Liver (tissue), 9 donors: ENCODE measurements around the gene CDH16. TPM values are rescaled to one million over a fixed set of nuclear protein-coding genes. Genes with fewer than 3 reads are reported as not detected.

Experiments
- DNase-seq: peaks from one replicate; pipeline ENCODE4 v3.0.0-alpha.2; 2017; ENCODE audit warnings: low spot score
- H3K27ac ChIP-seq, 2 donors: one replicate each; pipeline ENCODE4 v1.7.0; 2013; ENCODE audit warnings: inconsistent platforms in 2 of 2, low read length in 2 of 2, control low read depth in 1 of 2, low read depth in 1 of 2, mild to moderate bottlenecking in 1 of 2
- H3K27me3 ChIP-seq, 4 donors: one replicate each; pipeline versions ENCODE4 v1.6.1 to v1.7.0; 2013; ENCODE audit warnings: low read length in 3 of 4, inconsistent platforms in 1 of 4, mild to moderate bottlenecking in 1 of 4, moderate library complexity in 1 of 4; ENCODE audit not compliant: control insufficient read depth in 4 of 4, insufficient read depth in 4 of 4
- H3K36me3 ChIP-seq, 4 donors: one replicate each; pipeline versions ENCODE4 v1.6.1 to v1.7.0; 2013; ENCODE audit warnings: low read length in 3 of 4, mild to moderate bottlenecking in 3 of 4, low read depth in 1 of 4, moderate library complexity in 1 of 4; ENCODE audit not compliant: control insufficient read depth in 4 of 4, insufficient read depth in 3 of 4
- H3K4me1 ChIP-seq, 4 donors: one replicate each; pipeline versions ENCODE4 v1.6.1 to v1.7.0; 2013; ENCODE audit warnings: low read length in 3 of 4, mild to moderate bottlenecking in 3 of 4, moderate library complexity in 1 of 4; ENCODE audit not compliant: control insufficient read depth in 4 of 4, insufficient read depth in 4 of 4
- H3K4me3 ChIP-seq, 3 donors: one replicate each; pipeline versions ENCODE4 v1.6.1 to v1.7.0; 2013; ENCODE audit warnings: low read length in 3 of 3, control low read depth in 1 of 3, low read depth in 1 of 3, mild to moderate bottlenecking in 1 of 3
- H3K9ac ChIP-seq, 2 donors: one replicate each; pipeline ENCODE4 v1.7.0; 2013; ENCODE audit warnings: low read length in 2 of 2, mild to moderate bottlenecking in 2 of 2, moderate library complexity in 2 of 2, control low read depth in 1 of 2, low read depth in 1 of 2
- H3K9me3 ChIP-seq, 4 donors: one replicate each; pipeline versions ENCODE4 v1.6.1 to v1.7.0; 2013; ENCODE audit warnings: low read length in 3 of 4; ENCODE audit not compliant: control insufficient read depth in 4 of 4
- FOXA2 ChIP-seq: IDR thresholded peaks from 2 replicates; pipeline ENCODE4 v1.6.1; 2016; ENCODE audit warnings: antibody characterized with exemption
- GABPA ChIP-seq, 2 donors: IDR thresholded peaks in 1 of 2; conservative IDR thresholded peaks in 1 of 2; 2 replicates each; pipeline ENCODE4 v1.6.1; 2016; ENCODE audit warnings: antibody characterized with exemption in 2 of 2, mild to moderate bottlenecking in 1 of 2, moderate library complexity in 1 of 2
- HNF4A ChIP-seq, 2 donors: conservative IDR thresholded peaks; 2 replicates each; pipeline ENCODE4 v1.6.1; 2016; ENCODE audit warnings: antibody characterized with exemption in 2 of 2, mild to moderate bottlenecking in 2 of 2
- JUND ChIP-seq, 2 donors: IDR thresholded peaks; 2 replicates each; pipeline ENCODE4 v1.6.1; 2016; ENCODE audit warnings: antibody characterized with exemption in 2 of 2
- NR2F2 ChIP-seq: IDR thresholded peaks from 2 replicates; pipeline ENCODE4 v1.6.1; 2016; ENCODE audit warnings: antibody characterized with exemption
- RAD21 ChIP-seq, 2 donors: IDR thresholded peaks; 2 replicates each; pipeline ENCODE4 v1.6.1; 2016; ENCODE audit warnings: antibody characterized with exemption in 2 of 2, mild to moderate bottlenecking in 2 of 2
- RXRA ChIP-seq, 2 donors: IDR thresholded peaks; 2 replicates each; pipeline ENCODE4 v1.6.1; 2017 to 2018; ENCODE audit warnings: antibody characterized with exemption in 2 of 2, mild to moderate bottlenecking in 1 of 2
- TAF1 ChIP-seq: conservative IDR thresholded peaks from 2 replicates; pipeline ENCODE4 v1.6.1; 2016; ENCODE audit warnings: antibody characterized with exemption, mild to moderate bottlenecking
- YY1 ChIP-seq: IDR thresholded peaks from 2 replicates; pipeline ENCODE4 v1.6.1; 2016; ENCODE audit warnings: antibody characterized with exemption, mild to moderate bottlenecking
- WGBS: extraction: QIAGEN DNeasy Blood & Tissue Kit; methylation state at CpG from one replicate; pipeline ENCODE4 v1.1.7; 2013; 5-methylcytosine and 5-hydroxymethylcytosine counted together
- polyA plus RNA-seq, 2 donors: library from polyadenylated mRNA; stranded (reverse) in 1 of 2; unstranded in 1 of 2; fragments of 200-250 nt in 1 of 2; fragments of >200 nt in 1 of 2; fragmentation: Nextera tagmentation in 1 of 2; extraction: Ambion mirVana in 1 of 2; gene quantifications; one replicate each; pipeline versions ENCODE4 v1.2.1 to v1.2.3, GENCODE V29; 2013 to 2015
- total RNA-seq, 2 donors: library from RNA; depleted of rRNA; stranded (reverse); fragments of >200 nt; gene quantifications; one replicate each; pipeline ENCODE4 v1.2.3, GENCODE V29; 2014
- TF ChIP-seq, protein P1 (sequence below): IDR thresholded peaks from 2 replicates; pipeline ENCODE4 v1.6.1; 2016; ENCODE audit warnings: antibody characterized with exemption
- TF ChIP-seq, protein P2 (sequence below): IDR thresholded peaks from 2 replicates; pipeline ENCODE4 v1.6.1; 2016; ENCODE audit warnings: antibody characterized with exemption
- TF ChIP-seq, protein P3 (sequence below): IDR thresholded peaks from 2 replicates; pipeline ENCODE4 v1.6.1; 2016; ENCODE audit warnings: antibody characterized with exemption, mild to moderate bottlenecking
- TF ChIP-seq, protein P4 (sequence below): IDR thresholded peaks from 2 replicates; pipeline ENCODE4 v1.6.1; 2016; ENCODE audit warnings: antibody characterized with exemption
- donor health status: healthy.
- donor health status: healthy.
- donor health status: healthy.
- donor health status: healthy.
- donor health status: healthy.

The CDH16 gene
- total and polyA plus RNA-seq, 4 donors = 0.56 TPM; not detected in 3

DNA sequence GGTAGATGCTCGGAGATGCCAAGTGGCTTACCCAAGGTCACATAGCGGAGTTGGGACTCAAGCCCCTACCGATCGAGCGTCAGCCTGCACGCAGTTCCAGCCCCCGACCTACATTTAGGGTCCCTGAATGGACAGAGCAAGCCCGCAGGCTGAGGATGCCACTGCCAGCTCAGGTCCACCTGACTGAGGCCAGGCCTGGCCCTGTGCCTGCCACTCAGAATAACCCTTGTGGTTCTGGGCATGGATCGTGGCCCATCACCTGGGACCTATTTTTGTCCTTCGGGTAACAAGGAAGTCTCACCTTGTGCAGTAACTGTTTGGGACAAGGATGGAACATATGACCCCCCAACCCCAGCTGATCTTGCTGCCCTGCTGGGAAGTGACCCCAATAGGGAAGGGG is 17.1 kb downstream of the CDH16 start:
- H3K27ac ChIP-seq = no peak overlapping the region
- H3K9ac ChIP-seq = no peak overlapping the region
- no peaks in the 10 kb centered on the region for H3K27me3 ChIP-seq
- no peak for TF ChIP-seq HNF4A (conservative IDR thresholded peaks at IDR 0.05)
- TF ChIP-seq NR2F2 = no peak
- no peak for TF ChIP-seq GABPA (IDR thresholded peaks at IDR 0.05 in 1 of 2, conservative IDR thresholded peaks at IDR 0.05 in 1 of 2)
- TF ChIP-seq YY1 = no peak
- TF ChIP-seq RAD21 (IDR thresholded peaks at IDR 0.05) = no peak
- no peak for TF ChIP-seq FOXA2
- TF ChIP-seq, protein P1, sequence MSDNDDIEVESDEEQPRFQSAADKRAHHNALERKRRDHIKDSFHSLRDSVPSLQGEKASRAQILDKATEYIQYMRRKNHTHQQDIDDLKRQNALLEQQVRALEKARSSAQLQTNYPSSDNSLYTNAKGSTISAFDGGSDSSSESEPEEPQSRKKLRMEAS = no peak
- TF ChIP-seq RXRA (IDR thresholded peaks at IDR 0.05) = no peak
- no peak for TF ChIP-seq JUND (IDR thresholded peaks at IDR 0.05)
- no peak for TF ChIP-seq TAF1
- peaks cover 6 to 22% (median 17%) of the 10 kb centered on the region in 4 donors for H3K4me1 ChIP-seq
- H3K36me3 ChIP-seq = no peaks in the 10 kb centered on the region
- DNase-seq = no peak
- WGBS = 86% methylated on average over 10 of the region's 10 CpGs
- H3K4me3 ChIP-seq = no peak overlapping the region
- H3K9me3 ChIP-seq = no peaks in the 10 kb centered on the region

DNA sequence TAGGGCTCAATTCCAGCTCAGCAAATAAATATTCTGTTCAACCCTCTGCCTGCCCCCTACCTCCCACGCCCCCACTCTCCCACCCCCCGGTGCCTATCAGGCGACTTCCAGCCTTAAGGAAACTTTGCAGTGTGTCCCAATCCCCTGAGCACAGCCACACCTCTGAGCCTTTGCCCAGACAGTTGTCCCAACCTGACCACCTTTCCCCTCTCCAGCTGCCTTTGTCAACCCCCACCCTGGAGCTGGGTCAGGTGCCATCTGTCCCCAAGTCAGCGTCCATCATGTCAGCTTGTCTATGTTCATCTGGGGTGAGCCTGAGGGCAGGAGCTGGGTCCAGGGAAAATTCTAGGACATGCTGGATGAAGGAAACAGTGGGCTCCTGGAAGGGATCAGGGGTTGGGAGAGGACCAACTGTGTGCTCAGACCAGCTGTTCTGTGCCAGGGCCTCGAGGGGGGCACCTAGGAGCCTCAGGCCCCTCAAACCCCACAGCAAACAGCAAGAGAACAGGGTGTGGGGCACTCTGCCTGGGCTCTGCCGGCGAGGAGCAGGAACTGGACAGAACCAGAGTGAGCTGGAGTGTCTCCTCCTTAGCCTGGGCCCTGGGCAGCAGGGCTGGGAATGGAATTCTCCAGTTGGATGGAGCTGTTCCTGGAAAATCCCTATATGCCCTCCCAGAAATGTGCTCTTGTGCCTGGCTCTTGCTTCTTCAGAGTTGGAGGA is 17.8 kb downstream of the CDH16 start:
- Histone ChIP-seq H3K4me1 (peaks cover 6 to 22% (median 17%) of the 10 kb centered on the region in 4 donors), H3K27ac (peak overlapping the region in 1 of 2 donors; percentile 36), H3K9ac (no peak overlapping the region), H3K27me3 (no peaks in the 10 kb centered on the region), H3K4me3 (no peak overlapping the region), H3K9me3 (no peaks in the 10 kb centered on the region), H3K36me3 (no peaks in the 10 kb centered on the region)
- no peak for DNase-seq
- WGBS = 61% methylated on average over 7 of the region's 7 CpGs
- TF ChIP-seq, protein P2, sequence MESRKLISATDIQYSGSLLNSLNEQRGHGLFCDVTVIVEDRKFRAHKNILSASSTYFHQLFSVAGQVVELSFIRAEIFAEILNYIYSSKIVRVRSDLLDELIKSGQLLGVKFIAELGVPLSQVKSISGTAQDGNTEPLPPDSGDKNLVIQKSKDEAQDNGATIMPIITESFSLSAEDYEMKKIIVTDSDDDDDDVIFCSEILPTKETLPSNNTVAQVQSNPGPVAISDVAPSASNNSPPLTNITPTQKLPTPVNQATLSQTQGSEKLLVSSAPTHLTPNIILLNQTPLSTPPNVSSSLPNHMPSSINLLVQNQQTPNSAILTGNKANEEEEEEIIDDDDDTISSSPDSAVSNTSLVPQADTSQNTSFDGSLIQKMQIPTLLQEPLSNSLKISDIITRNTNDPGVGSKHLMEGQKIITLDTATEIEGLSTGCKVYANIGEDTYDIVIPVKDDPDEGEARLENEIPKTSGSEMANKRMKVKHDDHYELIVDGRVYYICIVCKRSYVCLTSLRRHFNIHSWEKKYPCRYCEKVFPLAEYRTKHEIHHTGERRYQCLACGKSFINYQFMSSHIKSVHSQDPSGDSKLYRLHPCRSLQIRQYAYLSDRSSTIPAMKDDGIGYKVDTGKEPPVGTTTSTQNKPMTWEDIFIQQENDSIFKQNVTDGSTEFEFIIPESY = no peak
- TF ChIP-seq, protein P1 = no peak
- TF ChIP-seq, protein P3, sequence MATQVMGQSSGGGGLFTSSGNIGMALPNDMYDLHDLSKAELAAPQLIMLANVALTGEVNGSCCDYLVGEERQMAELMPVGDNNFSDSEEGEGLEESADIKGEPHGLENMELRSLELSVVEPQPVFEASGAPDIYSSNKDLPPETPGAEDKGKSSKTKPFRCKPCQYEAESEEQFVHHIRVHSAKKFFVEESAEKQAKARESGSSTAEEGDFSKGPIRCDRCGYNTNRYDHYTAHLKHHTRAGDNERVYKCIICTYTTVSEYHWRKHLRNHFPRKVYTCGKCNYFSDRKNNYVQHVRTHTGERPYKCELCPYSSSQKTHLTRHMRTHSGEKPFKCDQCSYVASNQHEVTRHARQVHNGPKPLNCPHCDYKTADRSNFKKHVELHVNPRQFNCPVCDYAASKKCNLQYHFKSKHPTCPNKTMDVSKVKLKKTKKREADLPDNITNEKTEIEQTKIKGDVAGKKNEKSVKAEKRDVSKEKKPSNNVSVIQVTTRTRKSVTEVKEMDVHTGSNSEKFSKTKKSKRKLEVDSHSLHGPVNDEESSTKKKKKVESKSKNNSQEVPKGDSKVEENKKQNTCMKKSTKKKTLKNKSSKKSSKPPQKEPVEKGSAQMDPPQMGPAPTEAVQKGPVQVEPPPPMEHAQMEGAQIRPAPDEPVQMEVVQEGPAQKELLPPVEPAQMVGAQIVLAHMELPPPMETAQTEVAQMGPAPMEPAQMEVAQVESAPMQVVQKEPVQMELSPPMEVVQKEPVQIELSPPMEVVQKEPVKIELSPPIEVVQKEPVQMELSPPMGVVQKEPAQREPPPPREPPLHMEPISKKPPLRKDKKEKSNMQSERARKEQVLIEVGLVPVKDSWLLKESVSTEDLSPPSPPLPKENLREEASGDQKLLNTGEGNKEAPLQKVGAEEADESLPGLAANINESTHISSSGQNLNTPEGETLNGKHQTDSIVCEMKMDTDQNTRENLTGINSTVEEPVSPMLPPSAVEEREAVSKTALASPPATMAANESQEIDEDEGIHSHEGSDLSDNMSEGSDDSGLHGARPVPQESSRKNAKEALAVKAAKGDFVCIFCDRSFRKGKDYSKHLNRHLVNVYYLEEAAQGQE = no peak
- TF ChIP-seq HNF4A (conservative IDR thresholded peaks at IDR 0.05) (no peak), TAF1 (no peak), JUND (IDR thresholded peaks at IDR 0.05) (no peak), RXRA (IDR thresholded peaks at IDR 0.05) (no peak)
- TF ChIP-seq, protein P4, sequence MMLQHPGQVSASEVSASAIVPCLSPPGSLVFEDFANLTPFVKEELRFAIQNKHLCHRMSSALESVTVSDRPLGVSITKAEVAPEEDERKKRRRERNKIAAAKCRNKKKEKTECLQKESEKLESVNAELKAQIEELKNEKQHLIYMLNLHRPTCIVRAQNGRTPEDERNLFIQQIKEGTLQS = no peak
